ENCODE results near the gene RIMS1. TPM values are rescaled to one million over a fixed set of nuclear protein-coding genes. Genes with fewer than 3 reads are reported as not detected.

RIMS1 gene
- total RNA-seq, 1 donor from 2014 or later: 12.3 TPM

- no peaks in the 10 kb centered on the region for H3K27me3 Mint-ChIP-seq (ENCODE audit: unreplicated experiment)
Measured at GRCh38 chr6:72271531-72271930, 385.2 kb downstream of the RIMS1 start.

DNA sequence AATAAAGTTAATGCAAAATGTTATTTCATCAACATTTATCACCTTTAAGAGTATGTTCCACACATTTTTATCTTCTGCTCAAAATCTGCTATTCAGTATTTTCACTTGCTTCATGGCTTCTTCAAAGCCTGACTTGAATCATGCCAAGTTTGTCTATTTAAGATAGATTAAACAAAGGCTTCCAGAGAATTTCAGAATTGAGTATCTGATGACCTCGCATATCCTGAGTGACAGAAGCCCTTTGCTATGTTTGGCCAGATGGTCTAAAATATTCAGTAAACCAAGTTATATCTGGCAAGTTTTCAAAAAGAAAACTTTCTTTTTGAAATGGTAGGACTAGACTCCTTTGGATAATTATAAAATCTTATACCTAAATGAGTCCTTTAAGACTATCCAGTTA lies 386.6 kb downstream of the RIMS1 start:
- TF ChIP-seq, protein P1, sequence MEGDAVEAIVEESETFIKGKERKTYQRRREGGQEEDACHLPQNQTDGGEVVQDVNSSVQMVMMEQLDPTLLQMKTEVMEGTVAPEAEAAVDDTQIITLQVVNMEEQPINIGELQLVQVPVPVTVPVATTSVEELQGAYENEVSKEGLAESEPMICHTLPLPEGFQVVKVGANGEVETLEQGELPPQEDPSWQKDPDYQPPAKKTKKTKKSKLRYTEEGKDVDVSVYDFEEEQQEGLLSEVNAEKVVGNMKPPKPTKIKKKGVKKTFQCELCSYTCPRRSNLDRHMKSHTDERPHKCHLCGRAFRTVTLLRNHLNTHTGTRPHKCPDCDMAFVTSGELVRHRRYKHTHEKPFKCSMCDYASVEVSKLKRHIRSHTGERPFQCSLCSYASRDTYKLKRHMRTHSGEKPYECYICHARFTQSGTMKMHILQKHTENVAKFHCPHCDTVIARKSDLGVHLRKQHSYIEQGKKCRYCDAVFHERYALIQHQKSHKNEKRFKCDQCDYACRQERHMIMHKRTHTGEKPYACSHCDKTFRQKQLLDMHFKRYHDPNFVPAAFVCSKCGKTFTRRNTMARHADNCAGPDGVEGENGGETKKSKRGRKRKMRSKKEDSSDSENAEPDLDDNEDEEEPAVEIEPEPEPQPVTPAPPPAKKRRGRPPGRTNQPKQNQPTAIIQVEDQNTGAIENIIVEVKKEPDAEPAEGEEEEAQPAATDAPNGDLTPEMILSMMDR (IDR thresholded peaks at IDR 0.05; ENCODE audit: partially characterized antibody, unreplicated experiment): no peak
- no peak for DNase-seq
- H3K9me3 Mint-ChIP-seq (ENCODE audit: unreplicated experiment): no peaks in the 10 kb centered on the region
- H3K36me3 Mint-ChIP-seq (ENCODE audit: unreplicated experiment): no peaks in the 10 kb centered on the region
- no peak overlapping the region for H3K4me3 Mint-ChIP-seq (ENCODE audit: unreplicated experiment)
- no peak overlapping the region for H3K27ac Mint-ChIP-seq (ENCODE audit: unreplicated experiment)
- H3K4me1 Mint-ChIP-seq (ENCODE audit: low read depth, unreplicated experiment): peaks cover 2% of the 10 kb centered on the region
- H3K27me3 Mint-ChIP-seq (ENCODE audit: unreplicated experiment): no peaks in the 10 kb centered on the region

More at GRCh38 chr6:72271531-72271930, 385.2 kb downstream of the RIMS1 start:
- H3K36me3 Mint-ChIP-seq (ENCODE audit: unreplicated experiment): no peaks in the 10 kb centered on the region
- H3K27ac Mint-ChIP-seq (ENCODE audit: unreplicated experiment): no peak overlapping the region
- TF ChIP-seq, protein P1 (IDR thresholded peaks at IDR 0.05; ENCODE audit: partially characterized antibody, unreplicated experiment): no peak
- no peaks in the 10 kb centered on the region for H3K9me3 Mint-ChIP-seq (ENCODE audit: unreplicated experiment)
- DNase-seq: no peak
- peaks cover 2% of the 10 kb centered on the region for H3K4me1 Mint-ChIP-seq (ENCODE audit: low read depth, unreplicated experiment)
- no peak overlapping the region for H3K4me3 Mint-ChIP-seq (ENCODE audit: unreplicated experiment)

DNA sequence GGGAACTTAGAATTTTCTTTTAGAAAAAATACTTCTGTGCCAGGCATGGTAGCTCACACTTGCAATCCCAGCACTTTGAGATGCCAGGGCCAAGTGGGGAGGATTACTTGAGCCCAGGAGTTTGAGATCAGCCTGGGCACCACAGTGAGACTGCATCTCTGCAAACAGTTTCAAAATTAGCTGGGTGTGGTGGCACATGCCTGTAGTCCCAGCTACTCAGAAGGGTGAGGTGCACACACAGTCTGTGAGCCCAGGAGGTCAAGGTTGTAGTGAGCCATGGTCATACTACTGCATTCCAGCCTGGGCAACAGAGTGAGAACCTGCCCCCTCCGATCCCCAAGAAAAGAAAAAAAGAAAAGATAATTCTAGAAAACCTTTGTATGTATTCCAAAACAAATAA lies 389.5 kb downstream of the RIMS1 start:
- Mint-ChIP-seq H3K4me3 (ENCODE audit: unreplicated experiment) (no peak overlapping the region), H3K27ac (ENCODE audit: unreplicated experiment) (no peak overlapping the region), H3K36me3 (ENCODE audit: unreplicated experiment) (no peaks in the 10 kb centered on the region), H3K4me1 (ENCODE audit: low read depth, unreplicated experiment) (peaks cover 2% of the 10 kb centered on the region), H3K9me3 (ENCODE audit: unreplicated experiment) (no peaks in the 10 kb centered on the region), H3K27me3 (ENCODE audit: unreplicated experiment) (no peaks in the 10 kb centered on the region)
- TF ChIP-seq, protein P1 (IDR thresholded peaks at IDR 0.05; ENCODE audit: partially characterized antibody, unreplicated experiment): no peak
- no peak for DNase-seq

DNA sequence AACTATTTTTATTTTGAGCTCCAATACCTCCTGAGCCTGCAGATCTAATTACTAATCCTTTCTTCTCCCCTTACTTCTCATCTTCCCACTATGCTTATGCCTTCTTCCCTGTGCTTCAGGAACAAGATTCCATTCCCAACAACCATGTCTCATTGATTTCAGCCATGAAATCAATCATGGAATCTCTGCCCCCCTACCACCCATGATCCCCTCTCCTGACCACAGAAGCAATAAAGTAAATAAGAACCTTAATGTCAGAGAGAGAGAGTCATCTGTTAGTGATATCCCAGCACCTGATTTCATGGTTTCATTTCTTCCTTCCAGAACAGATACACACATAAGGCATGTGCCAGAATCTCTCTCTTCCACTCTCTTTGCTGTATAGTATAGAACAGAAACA lies 395.9 kb downstream of the RIMS1 start:
- no peak overlapping the region for H3K27ac Mint-ChIP-seq (ENCODE audit: unreplicated experiment)
- no peaks in the 10 kb centered on the region for H3K36me3 Mint-ChIP-seq (ENCODE audit: unreplicated experiment)
- TF ChIP-seq, protein P1 (IDR thresholded peaks at IDR 0.05; ENCODE audit: partially characterized antibody, unreplicated experiment): no peak
- no peak overlapping the region for H3K4me3 Mint-ChIP-seq (ENCODE audit: unreplicated experiment)
- H3K4me1 Mint-ChIP-seq (ENCODE audit: low read depth, unreplicated experiment): no peaks in the 10 kb centered on the region
- H3K27me3 Mint-ChIP-seq (ENCODE audit: unreplicated experiment): no peaks in the 10 kb centered on the region
- DNase-seq: no peak
- no peaks in the 10 kb centered on the region for H3K9me3 Mint-ChIP-seq (ENCODE audit: unreplicated experiment)

DNA sequence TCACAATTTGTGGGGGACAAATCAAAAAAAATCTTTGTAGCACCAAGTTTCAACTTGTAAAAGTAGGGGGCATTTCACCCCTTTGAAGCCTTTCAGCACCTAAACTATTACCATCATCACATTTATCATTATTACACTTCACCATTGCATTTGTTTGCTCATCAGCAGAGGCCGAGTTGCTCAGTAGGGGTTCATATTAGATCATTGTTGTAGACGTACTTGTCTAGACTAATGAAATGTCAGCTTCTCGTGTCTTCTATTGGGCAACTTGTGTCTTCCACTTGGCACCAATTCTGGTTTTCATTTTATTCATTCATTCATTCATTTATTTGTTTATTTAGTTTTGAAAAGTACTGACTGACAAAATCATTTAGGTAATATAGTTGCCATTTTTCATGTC lies 397.2 kb downstream of the RIMS1 start:
- Mint-ChIP-seq H3K4me3 (ENCODE audit: unreplicated experiment) (no peak overlapping the region), H3K4me1 (ENCODE audit: low read depth, unreplicated experiment) (no peaks in the 10 kb centered on the region), H3K27ac (ENCODE audit: unreplicated experiment) (no peak overlapping the region), H3K9me3 (ENCODE audit: unreplicated experiment) (no peaks in the 10 kb centered on the region), H3K27me3 (ENCODE audit: unreplicated experiment) (no peaks in the 10 kb centered on the region), H3K36me3 (ENCODE audit: unreplicated experiment) (no peaks in the 10 kb centered on the region)
- TF ChIP-seq, protein P1 (IDR thresholded peaks at IDR 0.05; ENCODE audit: partially characterized antibody, unreplicated experiment): no peak
- no peak for DNase-seq
